WTC11 (cell line): ENCODE data around the gene NANOS2. TPM values are rescaled to one million over a fixed set of nuclear protein-coding genes. Genes with fewer than 3 reads are reported as not detected.
"Not testable (repeated sequence)": the region's sequence is repeated elsewhere in the genome, so short reads cannot be mapped to it uniquely, and the experiment has no call there.

Experiments
- ATAC-seq: fragments of 200-7000 bp; cut with Tn5 transposase; 2 replicates; pipeline ENCODE4 v1.10.0; 2021; ENCODE audit warnings: mild to moderate bottlenecking, moderate library complexity
- CTCF ChIA-PET: fragments of 300-600 bp; sonication (Branson Sonifier 250); formaldehyde crosslinking; loops from one replicate; lab custom pipeline; 2021; ENCODE audit warnings: antibody characterized with exemption; lab: Charles Lee
- POLR2A ChIA-PET: fragments of 350-600 bp; sonication (Branson Sonifier 250); formaldehyde crosslinking; loops from one replicate; lab custom pipeline; 2021; ENCODE audit warnings: antibody characterized with exemption; lab: Charles Lee
- DNase-seq: peaks from one replicate; pipeline ENCODE4 v3.0.0; 2021; ENCODE audit warnings: low spot score
- H3K27ac Mint-ChIP-seq: 2 replicates; pipeline ENCODE4 v1.8.0; 2021; ENCODE audit warnings: mixed read lengths
- H3K27me3 Mint-ChIP-seq: 2 replicates; pipeline ENCODE4 v1.8.0; 2021; ENCODE audit warnings: low read depth, mild to moderate bottlenecking, moderate library complexity, mixed read lengths
- H3K36me3 Mint-ChIP-seq: 2 replicates; pipeline ENCODE4 v1.8.0; 2021; ENCODE audit warnings: mixed read lengths
- H3K4me1 Mint-ChIP-seq: 2 replicates; pipeline ENCODE4 v1.8.0; 2022; ENCODE audit warnings: mixed read lengths
- H3K4me3 Mint-ChIP-seq: 2 replicates; pipeline ENCODE4 v1.8.0; 2021; ENCODE audit warnings: mild to moderate bottlenecking, moderate library complexity, mixed read lengths
- H3K9me3 Mint-ChIP-seq: 2 replicates; pipeline ENCODE4 v1.8.0; 2021; ENCODE audit warnings: mixed read lengths
- AR ChIP-seq: fragments of 250-450 bp; sonication (Bioruptor Pico); IDR thresholded peaks from 2 replicates; pipeline ENCODE4 v1.9.0; 2021; ENCODE audit warnings: mild to moderate bottlenecking
- ATF6 ChIP-seq: sonication (generic); formaldehyde crosslinking; IDR thresholded peaks from 2 replicates; pipeline ENCODE4 v1.8.1; 2023; ENCODE audit warnings: mild to moderate bottlenecking, missing genetic modification reagents
- ELF4 ChIP-seq: sonication (generic); formaldehyde crosslinking; IDR thresholded peaks from 2 replicates; pipeline ENCODE4 v1.8.1; 2022; ENCODE audit warnings: low read depth, mild to moderate bottlenecking, moderate library complexity, missing genetic modification reagents
- ESRRA ChIP-seq: sonication (generic); formaldehyde crosslinking; IDR thresholded peaks from 2 replicates; pipeline ENCODE4 v1.8.1; 2022; ENCODE audit warnings: mild to moderate bottlenecking, missing genetic modification reagents, borderline replicate concordance
- GABPB1 ChIP-seq: sonication (generic); formaldehyde crosslinking; IDR thresholded peaks from 2 replicates; pipeline ENCODE4 v1.8.1; 2023; ENCODE audit warnings: mild to moderate bottlenecking, missing genetic modification reagents
- MLX ChIP-seq: sonication (generic); formaldehyde crosslinking; IDR thresholded peaks from 2 replicates; pipeline ENCODE4 v1.8.1; 2023; ENCODE audit warnings: mild to moderate bottlenecking, missing genetic modification reagents, moderate library complexity
- NFATC4 ChIP-seq: fragments of 250-450 bp; sonication (Bioruptor Pico); IDR thresholded peaks from 2 replicates; pipeline ENCODE4 v1.9.0; 2021; ENCODE audit warnings: mild to moderate bottlenecking
- OVOL2 ChIP-seq: fragments of 250-450 bp; sonication (Bioruptor Pico); IDR thresholded peaks from 2 replicates; pipeline ENCODE4 v1.9.0; 2021; ENCODE audit warnings: mild to moderate bottlenecking, borderline replicate concordance
- RORB ChIP-seq: fragments of 250-450 bp; sonication (Bioruptor Pico); IDR thresholded peaks from 2 replicates; pipeline ENCODE4 v1.9.0; 2021; ENCODE audit warnings: mild to moderate bottlenecking
- TCF7 ChIP-seq: sonication (generic); formaldehyde crosslinking; IDR thresholded peaks from 2 replicates; pipeline ENCODE4 v1.8.0; 2022; ENCODE audit warnings: mild to moderate bottlenecking, low read depth, missing genetic modification reagents, moderate library complexity
- USF2 ChIP-seq: sonication (generic); formaldehyde crosslinking; IDR thresholded peaks from 2 replicates; pipeline ENCODE4 v1.8.1; 2023; ENCODE audit warnings: mild to moderate bottlenecking, missing genetic modification reagents, moderate library complexity
- ZBTB21 ChIP-seq: sonication (generic); formaldehyde crosslinking; IDR thresholded peaks from 2 replicates; pipeline ENCODE4 v1.8.1; 2023; ENCODE audit warnings: mild to moderate bottlenecking, missing genetic modification reagents, borderline replicate concordance
- ZMAT4 ChIP-seq: fragments of 250-450 bp; sonication (Bioruptor Pico); IDR thresholded peaks from 2 replicates; pipeline ENCODE4 v1.9.0; 2021; ENCODE audit warnings: mild to moderate bottlenecking
- ZNF219 ChIP-seq: sonication (generic); formaldehyde crosslinking; IDR thresholded peaks from 2 replicates; pipeline ENCODE4 v1.8.0; 2023; ENCODE audit warnings: missing genetic modification reagents, mild to moderate bottlenecking, borderline replicate concordance
- ZNF281 ChIP-seq: sonication (generic); formaldehyde crosslinking; IDR thresholded peaks from 2 replicates; pipeline ENCODE4 v1.8.0; 2023; ENCODE audit warnings: mild to moderate bottlenecking, missing genetic modification reagents
- ZNF423 ChIP-seq: fragments of 250-450 bp; sonication (Bioruptor Pico); IDR thresholded peaks from 2 replicates; pipeline ENCODE4 v2.1.2; 2022; ENCODE audit warnings: mild to moderate bottlenecking, moderate library complexity
- ZSCAN18 ChIP-seq: fragments of 250-450 bp; sonication (Bioruptor Pico); IDR thresholded peaks from 2 replicates; pipeline ENCODE4 v2.1.2; 2022; ENCODE audit warnings: mild to moderate bottlenecking, moderate library complexity
- total RNA-seq: library from RNA; stranded (reverse); gene quantifications from 3 replicates; pipeline ENCODE4 v1.2.3, GENCODE V29; 2021

NANOS2 gene
- total RNA-seq, 1 experiment from 2014 or later = 0.13 TPM

- Mint-ChIP-seq H3K4me3 (no peak overlapping the region), H3K27me3 (no peaks in the 10 kb centered on the region), H3K9me3 (no peaks in the 10 kb centered on the region)
- ChIA-PET POLR2A (interaction anchor here (0.6 kb wide), 1 partner anchor 15 kb away, joined by 3 read pairs; the partner anchor contains the start of gene IRF2BP1), CTCF (interaction anchor here (1.7 to 2.2 kb wide), 2 partner anchors 54 kb away, joined by 5 to 7 read pairs; no protein-coding TSS in a partner anchor)
- no peak for ATAC-seq
- TF ChIP-seq RORB (CRISPR knock-in tag) (no peak), ZNF219 (CRISPR knock-in tag) (no peak), ZBTB21 (CRISPR knock-in tag) (no peak), ZMAT4 (CRISPR knock-in tag) (no peak), ESRRA (CRISPR knock-in tag) (no peak), NFATC4 (CRISPR knock-in tag) (no peak)
- TF ChIP-seq, all 79 proteins: peak for 0
- Mint-ChIP-seq H3K36me3 (peaks cover 9% of the 10 kb centered on the region), H3K4me1 (peaks cover 39% of the 10 kb centered on the region), H3K27ac (no peak overlapping the region)
- DNase-seq = no peak
These were observed 43.8 kb downstream of the NANOS2 start for GRCh38 chr19:45870798-45871197.

- H3K9me3 Mint-ChIP-seq, H3K4me3 Mint-ChIP-seq, H3K27me3 Mint-ChIP-seq, DNase-seq, ATAC-seq, POLR2A ChIA-PET, H3K27ac Mint-ChIP-seq, H3K36me3 Mint-ChIP-seq: not testable (repeated sequence)
- H3K4me1 Mint-ChIP-seq = peaks cover 38% of the 10 kb centered on the region
- CTCF ChIA-PET = interaction anchor here (1.5 kb wide), 1 partner anchor 50 kb away, joined by 4 read pairs; no protein-coding TSS in a partner anchor
These were observed 47.3 kb downstream of the NANOS2 start for GRCh38 chr19:45867241-45867640.

- no peak for ATAC-seq
- Mint-ChIP-seq H3K9me3 (no peaks in the 10 kb centered on the region), H3K4me1 (peaks cover 43% of the 10 kb centered on the region), H3K4me3 (peak overlapping the region; percentile 99), H3K27me3 (no peaks in the 10 kb centered on the region), H3K27ac (peak overlapping the region; percentile 65), H3K36me3 (peaks cover under 1% of the 10 kb centered on the region)
- POLR2A ChIA-PET = interaction anchor here (1.4 kb wide), 1 partner anchor 19 kb away, joined by 5 read pairs; the partner anchor contains the start of gene IRF2BP1
- CTCF ChIA-PET = interaction anchor here (1.1 to 4.3 kb wide), 3 partner anchors 16 to 149 kb away, joined by 4 to 212 read pairs (median 4); partner anchors contain the start of gene IRF2BP1
- DNase-seq = no peak
- no peak for TF ChIP-seq MLX (CRISPR knock-in tag)
- TF ChIP-seq ATF6 (CRISPR knock-in tag) = no peak
- no peak for TF ChIP-seq TCF7 (CRISPR knock-in tag)
- no peak for TF ChIP-seq RORB (CRISPR knock-in tag)
- TF ChIP-seq GABPB1 = no peak
- TF ChIP-seq AR (CRISPR knock-in tag) = no peak
- TF ChIP-seq ZNF423 (CRISPR knock-in tag) = no peak
- no peak for TF ChIP-seq ZNF281 (CRISPR knock-in tag)
- TF ChIP-seq ELF4 (CRISPR knock-in tag) = no peak
- no peak for TF ChIP-seq USF2 (CRISPR knock-in tag)
- no peak for TF ChIP-seq ZSCAN18 (CRISPR knock-in tag)
- TF ChIP-seq OVOL2 (CRISPR knock-in tag) = no peak
These were observed 48.0 kb downstream of the NANOS2 start for GRCh38 chr19:45866400-45867176.
